ENCODE measurements around the gene LCN1.

- no peak for TF ChIP-seq CTCF (conservative IDR thresholded peaks at IDR 0.05; ENCODE audit: low read depth, low read length)
- TF ChIP-seq NFE2L2 (IDR thresholded peaks at IDR 0.05; ENCODE audit: low read depth, low read length): no peak
- TF ChIP-seq POLR2A (IDR thresholded peaks at IDR 0.05; ENCODE audit: low read depth, low read length): no peak
- no peak for TF ChIP-seq CHD1 (IDR thresholded peaks at IDR 0.05; ENCODE audit: low read depth, low read length)
- no peak for TF ChIP-seq USF2 (IDR thresholded peaks at IDR 0.05; ENCODE audit: low read depth, low read length)
- TF ChIP-seq, protein P1, sequence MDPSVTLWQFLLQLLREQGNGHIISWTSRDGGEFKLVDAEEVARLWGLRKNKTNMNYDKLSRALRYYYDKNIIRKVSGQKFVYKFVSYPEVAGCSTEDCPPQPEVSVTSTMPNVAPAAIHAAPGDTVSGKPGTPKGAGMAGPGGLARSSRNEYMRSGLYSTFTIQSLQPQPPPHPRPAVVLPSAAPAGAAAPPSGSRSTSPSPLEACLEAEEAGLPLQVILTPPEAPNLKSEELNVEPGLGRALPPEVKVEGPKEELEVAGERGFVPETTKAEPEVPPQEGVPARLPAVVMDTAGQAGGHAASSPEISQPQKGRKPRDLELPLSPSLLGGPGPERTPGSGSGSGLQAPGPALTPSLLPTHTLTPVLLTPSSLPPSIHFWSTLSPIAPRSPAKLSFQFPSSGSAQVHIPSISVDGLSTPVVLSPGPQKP (IDR thresholded peaks at IDR 0.05; ENCODE audit: borderline replicate concordance, low read depth, low read length): no peak
- no peak for TF ChIP-seq SMC3 (IDR thresholded peaks at IDR 0.05; ENCODE audit: low read depth, low read length)
- no peak for TF ChIP-seq RFX5 (IDR thresholded peaks at IDR 0.05; ENCODE audit: low read depth, low read length)
- no peak for TF ChIP-seq MXI1 (IDR thresholded peaks at IDR 0.05; ENCODE audit: borderline replicate concordance, low read depth, low read length)
- TF ChIP-seq FOS (IDR thresholded peaks at IDR 0.05; ENCODE audit: low read depth, low read length): no peak
Observed at GRCh38 chr9:135488013-135488330, 33.3 kb upstream of the LCN1 start.

Measured in IMR-90 (cell line).